ENCODE measurements around the gene CAPN7.

GRCh38 chr3:15286022-15286421 lies 80.0 kb downstream of the CAPN7 start:
- TF ChIP-seq CTCF (IDR thresholded peaks at IDR 0.05; ENCODE audit: insufficient read depth, low read length, poor library complexity, severe bottlenecking), result no peak
- TF ChIP-seq EZH2phosphoT487 (conservative IDR thresholded peaks at IDR 0.05; ENCODE audit: low read length), result no peak
